Heart left ventricle (tissue), 16 donors: ENCODE results near the gene KIF1C. TPM values are rescaled to one million over a fixed set of nuclear protein-coding genes. Genes with fewer than 3 reads are reported as not detected.

Experiments
- ATAC-seq, 4 donors: fragments of 200-7000 bp; cut with Tn5 transposase; one replicate each; pipeline ENCODE4 v1.9.1; 2020 to 2022; ENCODE audit warnings: moderate library complexity in 4 of 4, mild to moderate bottlenecking in 3 of 4, moderate number of reproducible peaks in 1 of 4
- DNase-seq, 5 donors: peaks; one replicate each; pipeline ENCODE4 v3.0.0-alpha.2; 2020
- H3K27ac ChIP-seq, 12 donors: fragments of 200-600 bp; sonication (generic) in 4 of 12; one replicate each; pipeline versions ENCODE4 v1.5.0 to v1.8.0; 2016 to 2022; ENCODE audit warnings: mild to moderate bottlenecking in 2 of 12
- H3K27me3 ChIP-seq, 9 donors: fragments of 200-600 bp; sonication (generic) in 2 of 9; one replicate each; pipeline versions ENCODE4 v1.5.1 to v1.8.0; 2016 to 2022; ENCODE audit warnings: mild to moderate bottlenecking in 3 of 9
- H3K36me3 ChIP-seq, 9 donors: fragments of 200-600 bp; sonication (generic) in 2 of 9; one replicate each; pipeline versions ENCODE4 v1.5.0 to v1.8.0; 2018 to 2022; ENCODE audit warnings: mild to moderate bottlenecking in 2 of 9
- H3K4me1 ChIP-seq, 12 donors: fragments of 200-600 bp; sonication (generic) in 4 of 12; one replicate each; pipeline versions ENCODE4 v1.5.0 to v1.8.0; 2016 to 2022; ENCODE audit warnings: mild to moderate bottlenecking in 3 of 12
- H3K4me3 ChIP-seq, 12 donors: fragments of 200-600 bp; sonication (generic) in 4 of 12; one replicate each; pipeline versions ENCODE4 v1.5.0 to v1.8.0; 2017 to 2022; ENCODE audit warnings: mild to moderate bottlenecking in 9 of 12, moderate library complexity in 4 of 12
- H3K9me3 ChIP-seq, 12 donors: fragments of 200-600 bp; sonication (generic) in 4 of 12; one replicate each; pipeline versions ENCODE4 v1.5.0 to v1.8.0; 2016 to 2022; ENCODE audit warnings: mild to moderate bottlenecking in 1 of 12
- CTCF ChIP-seq, 12 donors: fragments of 200-600 bp; sonication (generic) in 4 of 12; IDR thresholded peaks; one replicate each; pipeline versions ENCODE4 v1.5.0 to v1.8.0; 2018 to 2022; ENCODE audit warnings: antibody characterized with exemption in 12 of 12, mild to moderate bottlenecking in 5 of 12
- POLR2A ChIP-seq, 2 donors: fragments of 450-650 bp; IDR thresholded peaks; one replicate each; pipeline ENCODE4 v1.6.1; 2017; ENCODE audit warnings: antibody characterized with exemption in 2 of 2, mild to moderate bottlenecking in 2 of 2, moderate library complexity in 2 of 2
- WGBS, 4 donors: extraction: QIAGEN DNeasy Blood & Tissue Kit in 2 of 4; methylation state at CpG; one replicate each; pipeline versions ENCODE4 v1.1.5 to v1.1.7; 2013 to 2018; 5-methylcytosine and 5-hydroxymethylcytosine counted together
- intact Hi-C, 10 donors: fragments of 100-400 bp; cut with DNase I; formaldehyde crosslinking; loops; one replicate each; pipeline versions ENCODE4 v1.11.1 to v1.14.2; 2022
- polyA plus RNA-seq, 2 donors: library from polyadenylated mRNA; stranded (reverse); fragments of 200-250 nt; gene quantifications; one replicate each; pipeline ENCODE4 v1.2.3, GENCODE V29; 2013
- total RNA-seq, 9 donors: library from RNA; depleted of rRNA in 2 of 9; stranded (reverse); fragments of >200 nt in 2 of 9; fragmentation: NEBNext Ultra II Directional in 3 of 9; extraction: Animal tissue kit (Norgen Biotek cat#: 25700) in 3 of 9; gene quantifications; one replicate each; pipeline versions ENCODE4 v1.1.0 to v1.2.4, GENCODE V29; 2016 to 2023
- donor health status: ischemic (EF 13 %, LVEDD 7.1; RV severe dilation, severe dysfunction).
- donor health status: healthy with polysubstance abuse.
- donor health status: DM: no; HTN: yes; CAD: no.
- donor health status: DM: no; HTN: no; CAD: no.
- donor health status: ischemic (EF 25% LVEDD 6.9; RV normal size, moderate dysfunction).
- donor health status: ischemic (EF 25% LVEDD 5.7; RV mildly dilated, moderate dysfunction).
- donor health status: healthy.
- donor health status: DM: yes; HTN: yes; CAD: no.
- donor health status: ischemic (EF 35%, LVEDD 5.7; RV mildly dilated, moderate dysfunction).
- donor health status: nonischemic (EF 11% LVEDD 7.7; RV severe dilation, severe dysfunction).
- donor health status: DM: yes; HTN: yes; CAD: no.
- donor health status: PGD.
- donor health status: ischemic (EF 29% LVEDD 5.4; RV normal size, mild dysfunction).
- donor health status: nonischemic (EF 23%, LVEDD 6.1; RV moderate dilation, normal function).

KIF1C gene
- total and polyA plus RNA-seq, 11 donors, result 210 to 868 (median 526) TPM

DNA sequence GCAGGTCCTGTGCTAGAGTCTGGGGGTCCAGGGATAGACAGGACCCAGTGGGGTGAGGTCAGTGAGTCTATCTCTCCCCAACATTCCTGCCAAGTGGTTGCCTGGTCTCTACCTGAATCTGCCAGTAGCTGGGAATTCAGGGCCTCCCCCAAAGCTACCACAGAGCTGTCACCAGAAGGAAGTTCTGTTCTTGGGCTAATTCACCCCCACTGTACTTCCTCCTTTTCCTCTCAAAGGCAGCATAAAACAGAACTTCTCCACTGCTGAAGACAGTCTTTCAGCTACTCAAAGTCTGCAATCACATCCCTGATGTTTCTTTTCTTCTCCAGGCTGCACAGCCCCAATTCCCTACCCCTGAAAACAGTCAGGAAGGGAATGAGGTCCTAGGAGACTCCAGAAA lies 19.0 kb upstream of the KIF1C start:
- Histone ChIP-seq H3K9me3 (no peaks in the 10 kb centered on the region), H3K27me3 (no peaks in the 10 kb centered on the region), H3K4me3 (no peak overlapping the region), H3K36me3 (peaks cover 0 to 96% (median 83%) of the 10 kb centered on the region in 9 donors), H3K27ac (peak overlapping the region in 1 of 12 donors; percentile 58), H3K4me1 (peaks cover 0 to 51% (median 12%) of the 10 kb centered on the region in 12 donors)
- intact Hi-C loops, result loop anchor here in 2 of 10 donors (2.0 to 5.0 kb wide), 2 partner anchors 41 to 84 kb away; no protein-coding TSS in a partner anchor
- TF ChIP-seq POLR2A (IDR thresholded peaks at IDR 0.05) (no peak), CTCF (IDR thresholded peaks at IDR 0.05) (no peak)
- peak in 1 of 4 donors; percentile 6 for ATAC-seq
- no peak for DNase-seq

- no peak for DNase-seq
- no peak overlapping the region for H3K4me3 ChIP-seq
- no peaks in the 10 kb centered on the region for H3K27me3 ChIP-seq
- peaks cover 0 to 43% (median 1%) of the 10 kb centered on the region in 12 donors for H3K4me1 ChIP-seq
- H3K27ac ChIP-seq, result no peak overlapping the region
- WGBS, 4 donors, result 39 to 42% (median 40%) methylated on average over 6 of the region's 6 CpGs
- TF ChIP-seq POLR2A (IDR thresholded peaks at IDR 0.05) (no peak), CTCF (IDR thresholded peaks at IDR 0.05) (peak; percentile 62 to 77 (median 68))
- intact Hi-C loops, result loop anchor here in 8 of 10 donors (2.0 to 10.0 kb wide), 3 partner anchors 46 to 82 kb away; partner anchors contain the start of gene GP1BA (in 2 of the 8)
- peak in 3 of 4 donors; percentile 48 to 59 (median 53) for ATAC-seq
- no peaks in the 10 kb centered on the region for H3K9me3 ChIP-seq
- peaks cover 0 to 91% (median 81%) of the 10 kb centered on the region in 9 donors for H3K36me3 ChIP-seq
These were observed 17.0 kb upstream of the KIF1C start for GRCh38 chr17:4980644-4981216.

GRCh38 chr17:4982305-4982704 lies 15.4 kb upstream of the KIF1C start:
- no peak for TF ChIP-seq CTCF (IDR thresholded peaks at IDR 0.05)
- no peak for TF ChIP-seq POLR2A (IDR thresholded peaks at IDR 0.05)
- Histone ChIP-seq H3K36me3 (peaks cover 0 to 76% (median 68%) of the 10 kb centered on the region in 9 donors), H3K9me3 (no peaks in the 10 kb centered on the region), H3K4me1 (peaks cover 0 to 55% (median 13%) of the 10 kb centered on the region in 12 donors), H3K4me3 (no peak overlapping the region), H3K27ac (no peak overlapping the region), H3K27me3 (no peaks in the 10 kb centered on the region)
- 63 to 78% (median 71%) methylated on average over 5 of the region's 5 CpGs for WGBS, 4 donors
- ATAC-seq, result no peak
- intact Hi-C loops, result loop anchor here in 7 of 10 donors (5.0 to 10.0 kb wide), 2 partner anchors 48 to 80 kb away; partner anchors contain the start of gene GP1BA (in 2 of the 7)
- DNase-seq, result no peak

- 23 to 46% (median 31%) methylated on average over 5 of the region's 5 CpGs for WGBS, 4 donors
- Histone ChIP-seq H3K4me1 (peaks cover 0 to 32% (median 23%) of the 10 kb centered on the region in 12 donors), H3K9me3 (no peaks in the 10 kb centered on the region), H3K27me3 (no peaks in the 10 kb centered on the region), H3K4me3 (peak overlapping the region; percentile 49 to 95 (median 76)), H3K36me3 (peaks cover 0 to 43% (median 32%) of the 10 kb centered on the region in 9 donors), H3K27ac (peak overlapping the region; percentile 77 to 97 (median 93))
- intact Hi-C loops, result loop anchor here (2.0 to 10.0 kb wide), 9 partner anchors 18 to 249 kb away; partner anchors contain the start of genes GP1BA (in 2 of the 10), CXCL16 (in 1 of the 10), PFN1 (in 1 of the 10) and ZMYND15 (in 1 of the 10)
- TF ChIP-seq POLR2A (IDR thresholded peaks at IDR 0.05), result no peak
- no peak for TF ChIP-seq CTCF (IDR thresholded peaks at IDR 0.05)
- ATAC-seq (peak in 3 of 4 donors; percentile 1 to 29 (median 6)), DNase-seq (peak in 1 of 5 donors; percentile 39)
These were observed 11.3 kb upstream of the KIF1C start for GRCh38 chr17:4986403-4986802.
